Colonic mucosa (tissue), 4 donors: Measurements from ENCODE around the gene FAM234A. TPM values are rescaled to one million over a fixed set of nuclear protein-coding genes. Genes with fewer than 3 reads are reported as not detected.

Experiments
- DNase-seq: peaks from one replicate; pipeline ENCODE4 v3.0.0-alpha.2; 2020
- H3K27ac ChIP-seq: fragments of 200-600 bp; one replicate; pipeline ENCODE4 v1.8.0; 2021
- H3K27me3 ChIP-seq: fragments of 200-600 bp; one replicate; pipeline ENCODE4 v1.8.0; 2021
- H3K36me3 ChIP-seq: fragments of 200-600 bp; one replicate; pipeline ENCODE4 v1.8.0; 2021
- H3K4me1 ChIP-seq: fragments of 200-600 bp; one replicate; pipeline ENCODE4 v1.8.0; 2021; ENCODE audit warnings: mild to moderate bottlenecking
- H3K4me3 ChIP-seq: fragments of 200-600 bp; one replicate; pipeline ENCODE4 v1.8.0; 2021
- H3K9ac ChIP-seq, 2 donors: one replicate each; pipeline ENCODE4 v1.7.0; 2013; ENCODE audit warnings: control low read depth in 2 of 2, low read depth in 2 of 2, low read length in 2 of 2
- H3K9me3 ChIP-seq: fragments of 200-600 bp; one replicate; pipeline ENCODE4 v1.8.0; 2021
- intact Hi-C: fragments of 100-400 bp; cut with DNase I; formaldehyde crosslinking; loops from one replicate; pipeline ENCODE4 v1.14.1; 2022
- total RNA-seq, 2 donors: library from RNA; stranded (reverse); fragmentation: NEBNext Ultra II Directional in 1 of 2; extraction: Animal tissue kit (Norgen Biotek cat#: 25700) in 1 of 2; gene quantifications; one replicate each; pipeline ENCODE4 v1.2.1, GENCODE V29; 2021
- TF ChIP-seq, protein P1 (sequence below): fragments of 200-600 bp; IDR thresholded peaks from one replicate; pipeline ENCODE4 v1.8.0; 2022; ENCODE audit warnings: antibody characterized with exemption, mild to moderate bottlenecking
- donor health status: healthy.
- donor health status: DM: no; HTN: no; CAD: no.
- donor health status: DM: no; HTN: no; CAD: no.

The FAM234A gene
- total RNA-seq, 2 donors from 2014 or later: 105 to 124 TPM

DNA sequence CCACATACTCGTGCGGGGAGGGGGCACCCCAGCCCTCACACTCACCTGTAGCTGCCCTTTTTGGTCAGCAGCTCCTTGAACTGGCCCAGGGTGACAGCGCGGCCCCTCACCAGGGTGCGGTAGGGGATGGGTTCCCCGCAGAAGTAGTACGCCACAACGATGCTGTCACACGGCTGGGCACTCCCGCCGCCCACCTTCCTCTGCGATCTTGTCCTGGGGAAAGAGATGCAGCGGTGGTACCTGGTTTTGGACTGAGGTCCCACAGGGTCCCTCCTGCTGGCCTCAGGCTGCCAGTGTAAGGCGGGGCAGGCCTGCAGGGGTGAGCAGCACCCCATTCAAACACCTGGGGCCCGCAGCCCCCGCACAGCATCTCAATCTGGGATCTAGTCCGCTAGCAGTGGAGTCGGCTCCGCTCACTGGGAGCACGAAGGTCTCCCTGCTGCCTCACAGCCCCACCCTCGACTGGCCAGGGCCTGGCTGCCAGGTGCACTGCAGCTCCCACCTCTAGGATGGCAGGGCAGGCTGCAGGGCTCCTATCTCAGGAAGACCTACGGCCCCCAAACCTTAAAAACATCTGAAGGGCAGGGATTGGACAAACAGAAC lies 54.9 kb downstream of the FAM234A start:
- Histone ChIP-seq H3K9ac (no peak overlapping the region), H3K4me3 (no peak overlapping the region)
- DNase-seq: no peak

DNA sequence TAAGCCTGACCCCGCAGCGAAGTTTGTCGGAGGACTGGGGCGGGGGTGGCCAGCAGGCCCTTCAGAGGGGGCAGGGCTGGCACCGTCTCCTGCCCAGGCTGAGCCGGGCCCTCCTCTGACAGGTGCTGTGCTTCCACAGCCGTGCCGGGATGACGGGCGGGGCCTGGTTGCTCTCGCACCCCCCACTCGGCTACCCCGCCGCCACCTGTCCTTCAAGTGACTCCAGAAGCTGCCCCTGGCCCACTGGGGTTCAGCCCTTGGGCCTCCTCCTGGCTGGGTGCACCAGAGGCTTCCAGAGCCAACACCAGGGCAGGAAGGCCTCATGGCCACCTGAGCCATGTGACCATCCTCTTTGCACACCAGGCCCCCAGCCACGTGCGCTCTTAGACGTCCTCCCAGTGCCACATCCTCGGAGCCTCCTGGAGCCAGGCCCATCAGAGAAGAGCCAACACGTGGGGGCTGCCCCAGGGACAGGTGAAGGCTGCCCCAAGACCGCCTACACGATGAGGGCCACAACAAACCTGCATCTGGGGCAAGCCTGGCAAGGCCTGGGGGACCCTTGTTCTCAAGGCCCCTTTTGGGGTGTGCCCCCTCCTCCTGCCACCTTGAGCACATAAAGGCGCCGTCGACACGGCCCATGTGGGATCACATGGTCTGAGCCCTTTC lies 55.5 kb downstream of the FAM234A start:
- no peak for DNase-seq
- H3K4me1 ChIP-seq: no peaks in the 10 kb centered on the region
- H3K9ac ChIP-seq: no peak overlapping the region
- TF ChIP-seq, protein P1, sequence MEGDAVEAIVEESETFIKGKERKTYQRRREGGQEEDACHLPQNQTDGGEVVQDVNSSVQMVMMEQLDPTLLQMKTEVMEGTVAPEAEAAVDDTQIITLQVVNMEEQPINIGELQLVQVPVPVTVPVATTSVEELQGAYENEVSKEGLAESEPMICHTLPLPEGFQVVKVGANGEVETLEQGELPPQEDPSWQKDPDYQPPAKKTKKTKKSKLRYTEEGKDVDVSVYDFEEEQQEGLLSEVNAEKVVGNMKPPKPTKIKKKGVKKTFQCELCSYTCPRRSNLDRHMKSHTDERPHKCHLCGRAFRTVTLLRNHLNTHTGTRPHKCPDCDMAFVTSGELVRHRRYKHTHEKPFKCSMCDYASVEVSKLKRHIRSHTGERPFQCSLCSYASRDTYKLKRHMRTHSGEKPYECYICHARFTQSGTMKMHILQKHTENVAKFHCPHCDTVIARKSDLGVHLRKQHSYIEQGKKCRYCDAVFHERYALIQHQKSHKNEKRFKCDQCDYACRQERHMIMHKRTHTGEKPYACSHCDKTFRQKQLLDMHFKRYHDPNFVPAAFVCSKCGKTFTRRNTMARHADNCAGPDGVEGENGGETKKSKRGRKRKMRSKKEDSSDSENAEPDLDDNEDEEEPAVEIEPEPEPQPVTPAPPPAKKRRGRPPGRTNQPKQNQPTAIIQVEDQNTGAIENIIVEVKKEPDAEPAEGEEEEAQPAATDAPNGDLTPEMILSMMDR: no peak
- H3K27me3 ChIP-seq: no peaks in the 10 kb centered on the region
- H3K36me3 ChIP-seq: no peaks in the 10 kb centered on the region
- H3K9me3 ChIP-seq: no peaks in the 10 kb centered on the region
- H3K27ac ChIP-seq: no peak overlapping the region
- H3K4me3 ChIP-seq: no peak overlapping the region
- intact Hi-C loops: no loop called here

More for the DNA sequence above, 54.9 kb downstream of the FAM234A start:
- no peaks in the 10 kb centered on the region for H3K9me3 ChIP-seq
- no peaks in the 10 kb centered on the region for H3K4me1 ChIP-seq
- TF ChIP-seq, protein P1: no peak
- H3K27ac ChIP-seq: no peak overlapping the region
- intact Hi-C loops: no loop called here
- H3K27me3 ChIP-seq: no peaks in the 10 kb centered on the region
- H3K36me3 ChIP-seq: no peaks in the 10 kb centered on the region

DNA sequence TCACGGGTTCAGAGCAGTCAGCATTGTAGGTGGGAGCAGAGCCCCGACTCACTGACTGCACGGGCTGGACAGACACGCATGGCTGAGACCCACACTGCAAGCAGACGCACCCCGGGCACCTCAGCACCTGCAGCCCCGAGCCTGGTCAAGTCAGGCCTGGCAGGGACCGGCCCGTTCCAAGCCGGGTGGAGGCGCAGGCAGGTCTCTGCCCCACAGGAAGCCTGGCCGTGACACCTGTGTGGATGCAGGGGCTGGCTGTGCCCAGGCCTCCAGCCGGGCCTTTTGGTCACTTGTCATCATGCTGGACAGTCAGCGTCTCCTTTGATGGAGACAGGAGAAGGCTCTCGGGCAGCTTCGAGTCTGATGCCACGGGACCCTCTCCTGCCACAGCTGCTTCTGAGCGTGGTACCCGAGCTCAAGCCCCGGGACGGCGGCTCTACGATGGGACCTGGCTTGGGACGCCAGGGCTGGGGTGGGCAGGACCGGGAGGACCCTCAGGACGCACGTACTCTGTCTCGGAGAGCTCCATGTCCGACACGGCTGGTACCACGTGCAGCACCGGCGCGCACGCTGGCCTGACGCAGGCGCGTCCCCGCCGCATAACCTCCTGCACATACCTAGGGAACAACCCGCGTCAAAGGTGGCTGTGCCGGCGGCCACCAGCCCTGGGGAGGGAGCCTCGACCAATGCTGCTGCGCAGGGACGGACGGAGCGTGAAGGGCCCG lies 56.2 kb downstream of the FAM234A start:
- Histone ChIP-seq H3K9ac (no peak overlapping the region), H3K27ac (no peak overlapping the region), H3K4me1 (no peaks in the 10 kb centered on the region), H3K36me3 (no peaks in the 10 kb centered on the region), H3K27me3 (no peaks in the 10 kb centered on the region), H3K9me3 (no peaks in the 10 kb centered on the region), H3K4me3 (no peak overlapping the region)
- DNase-seq: no peak
- intact Hi-C loops: no loop called here
- TF ChIP-seq, protein P1: no peak

DNA sequence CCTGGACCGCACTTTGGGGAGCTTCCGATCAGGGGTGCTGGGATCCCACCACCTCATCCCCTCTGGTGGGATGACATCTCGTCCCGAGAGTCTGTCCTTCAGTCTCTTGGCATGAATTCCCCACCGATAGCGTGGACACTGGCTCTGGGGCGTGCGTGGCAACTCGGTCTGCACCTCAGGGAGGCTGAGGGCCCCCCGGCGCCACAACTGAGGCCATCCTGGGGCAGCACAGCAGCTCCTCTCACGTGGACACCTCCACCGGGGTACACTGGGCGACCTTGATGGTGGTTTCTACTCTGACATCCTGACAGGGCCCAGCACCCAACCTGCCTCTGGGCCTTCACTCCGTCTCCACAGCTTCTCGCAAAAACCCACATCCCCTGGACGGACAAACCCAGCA lies 56.9 kb downstream of the FAM234A start:
- intact Hi-C loops: no loop called here
- Histone ChIP-seq H3K27me3 (no peaks in the 10 kb centered on the region), H3K9me3 (no peaks in the 10 kb centered on the region), H3K27ac (no peak overlapping the region), H3K36me3 (no peaks in the 10 kb centered on the region), H3K4me1 (no peaks in the 10 kb centered on the region), H3K4me3 (no peak overlapping the region), H3K9ac (no peak overlapping the region)
- DNase-seq: no peak
- TF ChIP-seq, protein P1: no peak

DNA sequence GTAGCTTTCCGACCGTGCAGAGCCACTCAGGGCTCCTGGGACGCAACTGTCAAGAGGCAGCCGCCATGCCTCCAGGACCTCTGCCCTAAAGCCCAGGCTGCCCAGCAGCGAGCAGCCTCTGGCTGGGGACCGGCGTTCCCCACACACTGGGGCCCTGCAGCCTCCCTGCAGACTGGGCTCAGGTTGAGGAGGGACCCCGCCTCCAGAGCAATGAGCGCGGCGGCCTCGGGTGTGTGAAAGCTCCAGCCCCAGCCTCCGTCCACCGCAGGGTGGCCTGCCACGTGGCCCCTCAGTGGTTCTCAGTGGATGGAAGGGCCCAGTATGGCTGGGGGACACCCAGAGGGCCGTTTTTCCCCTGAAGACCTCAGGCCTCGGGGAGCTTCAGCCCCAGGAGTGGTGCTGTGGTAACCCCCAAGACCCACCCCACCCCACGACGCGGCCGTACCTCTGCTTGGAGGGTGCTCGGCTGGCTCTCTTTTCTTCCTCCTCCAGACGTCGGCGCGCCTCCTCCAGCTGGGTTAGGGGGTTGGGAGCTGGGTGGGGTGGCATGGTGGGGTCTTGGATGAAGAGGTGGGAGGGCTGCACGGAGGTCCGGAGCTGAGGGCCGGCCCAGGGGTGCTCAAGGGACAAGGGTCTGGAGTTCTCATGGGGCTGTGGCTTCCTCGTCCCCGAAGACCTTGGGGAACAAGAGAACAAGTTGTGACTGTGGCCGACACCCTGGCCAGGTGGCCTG lies 58.6 kb downstream of the FAM234A start:
- H3K9ac ChIP-seq: no peak overlapping the region
- H3K4me3 ChIP-seq: no peak overlapping the region
- no peak for DNase-seq
- intact Hi-C loops: no loop called here
- no peaks in the 10 kb centered on the region for H3K27me3 ChIP-seq
- TF ChIP-seq, protein P1: no peak
- no peaks in the 10 kb centered on the region for H3K36me3 ChIP-seq
- no peaks in the 10 kb centered on the region for H3K4me1 ChIP-seq
- H3K27ac ChIP-seq: no peak overlapping the region
- H3K9me3 ChIP-seq: no peaks in the 10 kb centered on the region
